IPS-20b (cell line): ENCODE results near the gene S1PR3.
A peak's percentile ranks its signal among the peaks of the same experiment; 100 is the strongest.

Source experiments
- H3K27ac ChIP-seq: one replicate; pipeline ENCODE4 v1.5.1; 2013; ENCODE audit warnings: low read length
- H3K27me3 ChIP-seq: 2 replicates; pipeline ENCODE4 v1.6.1; 2013; ENCODE audit warnings: mild to moderate bottlenecking, low read length, inconsistent platforms; ENCODE audit not compliant: insufficient read depth
- H3K36me3 ChIP-seq: 2 replicates; pipeline ENCODE4 v1.6.1; 2013; ENCODE audit warnings: low read depth, mild to moderate bottlenecking, inconsistent platforms, low read length, moderate library complexity; ENCODE audit not compliant: insufficient read depth
- H3K4me1 ChIP-seq: 2 replicates; pipeline ENCODE4 v1.6.1; 2013; ENCODE audit warnings: mild to moderate bottlenecking, control low read depth, inconsistent platforms, low read length, moderate library complexity; ENCODE audit not compliant: insufficient read depth
- H3K4me3 ChIP-seq: 2 replicates; pipeline ENCODE4 v1.5.1; 2013; ENCODE audit warnings: mild to moderate bottlenecking, low read length, inconsistent platforms
- H3K9ac ChIP-seq: 2 replicates; pipeline ENCODE4 v1.6.1; 2013; ENCODE audit warnings: low read depth, mild to moderate bottlenecking, inconsistent platforms, low read length, moderate library complexity
- H3K9me3 ChIP-seq: 2 replicates; pipeline ENCODE4 v1.6.1; 2013; ENCODE audit warnings: mild to moderate bottlenecking, low read depth, low read length, inconsistent platforms; ENCODE audit not compliant: insufficient read depth

S1PR3 gene

GRCh38 chr9:88985616-88986015 is 5.7 kb upstream of the S1PR3 start:
- H3K9ac ChIP-seq, result no peak overlapping the region
- peaks cover 5% of the 10 kb centered on the region; the same call in 1 of the 2 replicates for H3K9me3 ChIP-seq
- no peaks in the 10 kb centered on the region for H3K36me3 ChIP-seq
- peaks cover 18% of the 10 kb centered on the region for H3K27me3 ChIP-seq
- H3K27ac ChIP-seq, result no peak overlapping the region
- peaks cover 11% of the 10 kb centered on the region for H3K4me1 ChIP-seq
- H3K4me3 ChIP-seq, result no peak overlapping the region

DNA sequence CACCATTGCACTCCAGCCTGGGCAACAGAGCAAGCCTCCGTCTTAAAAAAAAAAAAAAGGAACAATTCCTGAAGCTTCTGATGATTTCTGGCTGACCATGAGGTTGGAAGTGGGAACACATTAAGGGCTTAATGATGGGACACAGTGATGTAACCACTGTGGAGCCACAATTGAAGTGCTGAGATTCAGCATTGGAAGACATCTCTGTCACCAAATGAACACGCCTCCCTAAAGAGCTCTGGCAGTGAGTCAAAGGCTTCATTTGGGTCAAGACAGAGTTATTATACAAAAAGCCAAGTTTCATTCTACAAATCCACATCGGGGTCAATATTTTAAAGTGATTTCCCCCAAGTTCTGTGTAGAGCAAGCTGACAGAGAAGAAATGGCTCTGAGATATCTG is 4.5 kb upstream of the S1PR3 start:
- Histone ChIP-seq H3K4me1 (peaks cover 11% of the 10 kb centered on the region), H3K36me3 (no peaks in the 10 kb centered on the region), H3K27me3 (peaks cover 19% of the 10 kb centered on the region), H3K9ac (no peak overlapping the region), H3K9me3 (no peaks in the 10 kb centered on the region; the same call in 1 of the 2 replicates), H3K4me3 (no peak overlapping the region), H3K27ac (no peak overlapping the region)

- Histone ChIP-seq H3K9ac (no peak overlapping the region), H3K4me3 (no peak overlapping the region), H3K36me3 (no peaks in the 10 kb centered on the region), H3K9me3 (no peaks in the 10 kb centered on the region), H3K4me1 (peaks cover 11% of the 10 kb centered on the region), H3K27me3 (peaks cover 28% of the 10 kb centered on the region), H3K27ac (no peak overlapping the region)
Measured at GRCh38 chr9:88987661-88988060, 3.6 kb upstream of the S1PR3 start.

- H3K27me3 ChIP-seq, result peaks cover 34% of the 10 kb centered on the region
- peaks cover 11% of the 10 kb centered on the region for H3K4me1 ChIP-seq
- no peaks in the 10 kb centered on the region for H3K36me3 ChIP-seq
- H3K9me3 ChIP-seq, result no peaks in the 10 kb centered on the region
- H3K27ac ChIP-seq, result no peak overlapping the region
- H3K9ac ChIP-seq, result no peak overlapping the region
- H3K4me3 ChIP-seq, result no peak overlapping the region
Measured at GRCh38 chr9:88988796-88989641, 2.2 kb upstream of the S1PR3 start.

- H3K4me3 ChIP-seq, result peak overlapping the region; percentile 96
- no peaks in the 10 kb centered on the region for H3K9me3 ChIP-seq
- peaks cover 34% of the 10 kb centered on the region for H3K27me3 ChIP-seq
- no peaks in the 10 kb centered on the region for H3K36me3 ChIP-seq
- no peak overlapping the region for H3K27ac ChIP-seq
- H3K4me1 ChIP-seq, result peaks cover 11% of the 10 kb centered on the region
- H3K9ac ChIP-seq, result peak overlapping the region; percentile 58; the same call in 1 of the 2 replicates
Measured at GRCh38 chr9:88990041-88990728, 1.1 kb upstream of the S1PR3 start.

DNA sequence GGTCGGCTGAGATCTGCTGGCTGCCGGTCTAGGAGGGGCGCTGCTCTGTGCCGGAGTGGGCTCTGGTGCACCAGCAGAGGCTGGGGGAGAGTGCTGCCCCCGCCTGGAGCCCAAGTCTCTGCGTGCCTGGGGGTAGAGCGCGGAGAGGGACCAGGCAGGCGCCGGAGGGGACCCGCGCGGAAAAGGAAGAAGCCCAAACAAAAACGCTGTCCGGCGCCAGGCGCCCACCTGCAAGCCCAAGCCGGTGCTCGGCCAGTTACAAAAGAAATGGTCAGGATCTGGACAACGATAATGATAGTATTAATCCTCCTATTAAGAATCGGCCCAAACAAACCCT is 571 bp upstream of the S1PR3 start:
- Histone ChIP-seq H3K4me3 (peak overlapping the region; percentile 96), H3K27me3 (peaks cover 34% of the 10 kb centered on the region), H3K9ac (peak overlapping the region; percentile 58; the same call in 1 of the 2 replicates), H3K36me3 (no peaks in the 10 kb centered on the region), H3K4me1 (peaks cover 11% of the 10 kb centered on the region), H3K9me3 (no peaks in the 10 kb centered on the region), H3K27ac (no peak overlapping the region)

DNA sequence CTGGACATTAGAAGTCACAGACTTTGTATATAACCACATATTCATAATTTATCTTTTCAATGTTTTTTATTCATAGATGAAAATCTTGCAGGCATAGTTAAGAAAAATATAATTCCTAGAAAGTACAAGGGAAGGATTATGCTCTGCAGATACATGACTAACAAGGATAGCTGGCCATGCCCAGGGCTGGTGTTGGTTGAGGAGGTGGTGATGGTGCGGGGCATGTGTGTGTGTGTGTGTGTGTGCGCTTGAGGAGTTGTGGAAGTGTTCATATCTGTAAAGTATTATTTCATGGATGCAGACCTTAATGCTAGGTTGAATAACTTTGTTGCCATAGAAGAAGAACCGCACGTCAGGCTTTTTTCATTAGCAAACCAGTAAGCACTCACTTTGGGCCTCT is 1.3 kb downstream of the S1PR3 start:
- Histone ChIP-seq H3K4me3 (peak overlapping the region; percentile 96; the same call in 1 of the 2 replicates), H3K27me3 (peaks cover 34% of the 10 kb centered on the region), H3K9me3 (no peaks in the 10 kb centered on the region), H3K9ac (no peak overlapping the region), H3K4me1 (peaks cover 11% of the 10 kb centered on the region), H3K36me3 (peaks cover 3% of the 10 kb centered on the region; the same call in 1 of the 2 replicates), H3K27ac (no peak overlapping the region)

GRCh38 chr9:88993327-88993726 is 2.1 kb downstream of the S1PR3 start:
- Histone ChIP-seq H3K4me3 (no peak overlapping the region), H3K9me3 (no peaks in the 10 kb centered on the region), H3K36me3 (peaks cover 3% of the 10 kb centered on the region; the same call in 1 of the 2 replicates), H3K9ac (no peak overlapping the region), H3K27ac (no peak overlapping the region), H3K4me1 (peaks cover 11% of the 10 kb centered on the region), H3K27me3 (peaks cover 34% of the 10 kb centered on the region)

- H3K9ac ChIP-seq, result no peak overlapping the region
- peaks cover 30% of the 10 kb centered on the region for H3K27me3 ChIP-seq
- H3K4me3 ChIP-seq, result no peak overlapping the region
- peaks cover 9% of the 10 kb centered on the region for H3K4me1 ChIP-seq
- H3K27ac ChIP-seq, result no peak overlapping the region
- H3K36me3 ChIP-seq, result peaks cover 3% of the 10 kb centered on the region; the same call in 1 of the 2 replicates
- no peaks in the 10 kb centered on the region for H3K9me3 ChIP-seq
Measured at GRCh38 chr9:88993871-88994460, 2.7 kb downstream of the S1PR3 start.

- H3K4me1 ChIP-seq, result peaks cover 3% of the 10 kb centered on the region; the same call in 1 of the 2 replicates
- H3K9ac ChIP-seq, result no peak overlapping the region
- peaks cover 3% of the 10 kb centered on the region; the same call in 1 of the 2 replicates for H3K36me3 ChIP-seq
- H3K4me3 ChIP-seq, result no peak overlapping the region
- peaks cover 23% of the 10 kb centered on the region for H3K27me3 ChIP-seq
- H3K9me3 ChIP-seq, result no peaks in the 10 kb centered on the region
- no peak overlapping the region for H3K27ac ChIP-seq
Measured at GRCh38 chr9:88994469-88995199, 3.4 kb downstream of the S1PR3 start.

- no peak overlapping the region for H3K9ac ChIP-seq
- no peaks in the 10 kb centered on the region for H3K9me3 ChIP-seq
- H3K27me3 ChIP-seq, result peaks cover 17% of the 10 kb centered on the region
- no peaks in the 10 kb centered on the region for H3K4me1 ChIP-seq
- peaks cover 3% of the 10 kb centered on the region; the same call in 1 of the 2 replicates for H3K36me3 ChIP-seq
- H3K4me3 ChIP-seq, result no peak overlapping the region
- no peak overlapping the region for H3K27ac ChIP-seq
Measured at GRCh38 chr9:88995200-88995577, 3.9 kb downstream of the S1PR3 start.
